ENCODE results near the gene AP1M1. TPM values are rescaled to one million over a fixed set of nuclear protein-coding genes. Genes with fewer than 3 reads are reported as not detected.

Gene AP1M1
- total RNA-seq, 2 donors from 2014 or later, result 20.0 to 24.4 TPM

DNA sequence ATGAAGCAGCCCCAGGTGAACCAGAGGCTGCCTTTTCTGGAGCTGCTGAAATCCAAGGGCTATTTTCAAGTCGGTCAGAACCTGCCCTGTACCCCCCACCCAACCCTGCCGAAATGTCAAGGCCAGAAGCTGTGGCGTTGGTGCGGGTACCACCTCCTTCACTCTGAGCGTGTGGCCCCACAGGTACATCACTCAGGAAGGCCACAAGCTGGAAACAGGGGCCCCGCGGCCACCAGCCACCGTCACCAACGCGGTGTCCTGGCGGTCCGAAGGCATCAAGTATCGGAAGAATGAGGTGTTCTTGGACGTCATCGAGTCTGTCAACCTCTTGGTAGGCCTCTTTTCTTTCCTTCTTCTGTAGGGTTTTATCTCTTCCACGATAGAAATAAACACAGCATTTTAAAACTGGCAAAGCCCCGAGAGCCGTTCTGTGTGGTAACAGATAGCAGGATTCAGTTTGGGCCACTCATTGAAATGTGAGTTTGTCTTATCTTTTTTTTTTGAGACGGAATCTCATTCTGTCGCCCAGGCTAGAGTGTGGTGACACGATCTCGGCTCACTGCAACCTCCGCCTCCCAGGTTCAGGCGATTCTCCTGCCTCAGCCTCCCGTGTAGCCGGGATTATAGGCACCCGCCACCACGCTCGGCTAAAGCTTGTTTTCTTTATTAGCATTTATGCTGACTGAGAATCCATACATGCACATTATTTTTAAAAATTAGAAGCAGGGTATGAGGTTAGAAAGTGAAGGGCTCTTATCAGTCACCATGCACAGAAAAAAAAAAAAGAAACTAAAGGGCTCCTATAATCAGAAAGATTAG is 11.3 kb downstream of the AP1M1 start:
- Histone ChIP-seq H3K27me3 (no peaks in the 10 kb centered on the region), H3K9ac (ENCODE audit: low read depth in 2 of 2, low read length in 2 of 2) (no peak overlapping the region), H3K27ac (no peak overlapping the region), H3K4me1 (no peaks in the 10 kb centered on the region), H3K4me3 (no peak overlapping the region), H3K9me3 (no peaks in the 10 kb centered on the region), H3K36me3 (no peaks in the 10 kb centered on the region)
- TF ChIP-seq, protein P1, sequence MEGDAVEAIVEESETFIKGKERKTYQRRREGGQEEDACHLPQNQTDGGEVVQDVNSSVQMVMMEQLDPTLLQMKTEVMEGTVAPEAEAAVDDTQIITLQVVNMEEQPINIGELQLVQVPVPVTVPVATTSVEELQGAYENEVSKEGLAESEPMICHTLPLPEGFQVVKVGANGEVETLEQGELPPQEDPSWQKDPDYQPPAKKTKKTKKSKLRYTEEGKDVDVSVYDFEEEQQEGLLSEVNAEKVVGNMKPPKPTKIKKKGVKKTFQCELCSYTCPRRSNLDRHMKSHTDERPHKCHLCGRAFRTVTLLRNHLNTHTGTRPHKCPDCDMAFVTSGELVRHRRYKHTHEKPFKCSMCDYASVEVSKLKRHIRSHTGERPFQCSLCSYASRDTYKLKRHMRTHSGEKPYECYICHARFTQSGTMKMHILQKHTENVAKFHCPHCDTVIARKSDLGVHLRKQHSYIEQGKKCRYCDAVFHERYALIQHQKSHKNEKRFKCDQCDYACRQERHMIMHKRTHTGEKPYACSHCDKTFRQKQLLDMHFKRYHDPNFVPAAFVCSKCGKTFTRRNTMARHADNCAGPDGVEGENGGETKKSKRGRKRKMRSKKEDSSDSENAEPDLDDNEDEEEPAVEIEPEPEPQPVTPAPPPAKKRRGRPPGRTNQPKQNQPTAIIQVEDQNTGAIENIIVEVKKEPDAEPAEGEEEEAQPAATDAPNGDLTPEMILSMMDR (IDR thresholded peaks at IDR 0.05), result no peak
- intact Hi-C loops (cut with DNase I), result no loop called here
- DNase-seq, result no peak

DNA sequence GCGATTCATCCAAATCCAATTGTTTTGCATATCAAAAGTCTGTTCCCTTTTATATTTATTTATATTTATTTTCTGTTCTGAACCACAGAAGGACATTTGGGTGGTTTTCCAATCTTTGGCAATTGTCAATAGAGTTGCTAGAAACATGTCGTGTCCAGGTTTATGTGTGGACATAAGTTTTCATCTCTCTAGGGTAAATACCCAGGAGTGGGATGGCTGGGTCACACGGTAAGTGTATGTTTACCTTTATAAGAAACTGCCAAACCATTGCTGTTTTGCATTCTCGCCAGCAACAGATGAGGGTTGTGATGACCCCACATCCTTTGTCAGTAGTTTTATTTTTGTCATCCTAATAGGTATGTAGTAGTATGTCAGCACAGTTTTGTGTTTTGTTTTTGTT is 12.5 kb downstream of the AP1M1 start:
- no peak for DNase-seq
- intact Hi-C loops (cut with DNase I), result no loop called here
- TF ChIP-seq, protein P1 (IDR thresholded peaks at IDR 0.05), result no peak

DNA sequence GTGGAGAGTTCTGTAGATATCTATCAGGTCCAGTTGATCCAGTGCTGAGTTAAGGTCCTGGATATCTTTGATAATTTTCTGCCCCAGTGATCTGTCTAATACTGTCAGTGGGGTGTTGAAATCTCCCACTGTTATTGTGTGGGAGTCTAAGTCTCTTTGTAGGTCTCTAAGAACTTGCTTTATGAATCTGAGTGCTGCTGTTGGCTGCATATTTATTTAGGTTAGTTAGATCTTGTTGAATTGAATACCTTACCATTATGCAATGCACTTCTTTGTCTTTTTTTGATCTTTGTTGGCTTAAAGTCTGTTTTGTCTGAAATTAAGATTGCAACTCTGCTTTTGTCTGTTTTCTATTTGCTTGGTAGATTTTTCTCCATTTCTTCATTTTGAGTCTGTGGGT is 15.4 kb downstream of the AP1M1 start:
- no peaks in the 10 kb centered on the region for H3K4me1 ChIP-seq
- no peak overlapping the region for H3K9ac ChIP-seq (ENCODE audit: low read depth in 2 of 2, low read length in 2 of 2)
- H3K4me3 ChIP-seq, result no peak overlapping the region
- H3K9me3 ChIP-seq, result no peaks in the 10 kb centered on the region
- H3K27me3 ChIP-seq, result no peaks in the 10 kb centered on the region
- intact Hi-C loops (cut with DNase I), result no loop called here
- TF ChIP-seq, protein P1 (IDR thresholded peaks at IDR 0.05), result no peak
- no peak for DNase-seq
- no peak overlapping the region for H3K27ac ChIP-seq
- no peaks in the 10 kb centered on the region for H3K36me3 ChIP-seq

More for the DNA sequence above, 12.5 kb downstream of the AP1M1 start:
- H3K9me3 ChIP-seq, result no peaks in the 10 kb centered on the region
- H3K9ac ChIP-seq (ENCODE audit: low read depth in 2 of 2, low read length in 2 of 2), result no peak overlapping the region
- no peaks in the 10 kb centered on the region for H3K4me1 ChIP-seq
- H3K27ac ChIP-seq, result no peak overlapping the region
- H3K36me3 ChIP-seq, result no peaks in the 10 kb centered on the region
- no peak overlapping the region for H3K4me3 ChIP-seq
- no peaks in the 10 kb centered on the region for H3K27me3 ChIP-seq

DNA sequence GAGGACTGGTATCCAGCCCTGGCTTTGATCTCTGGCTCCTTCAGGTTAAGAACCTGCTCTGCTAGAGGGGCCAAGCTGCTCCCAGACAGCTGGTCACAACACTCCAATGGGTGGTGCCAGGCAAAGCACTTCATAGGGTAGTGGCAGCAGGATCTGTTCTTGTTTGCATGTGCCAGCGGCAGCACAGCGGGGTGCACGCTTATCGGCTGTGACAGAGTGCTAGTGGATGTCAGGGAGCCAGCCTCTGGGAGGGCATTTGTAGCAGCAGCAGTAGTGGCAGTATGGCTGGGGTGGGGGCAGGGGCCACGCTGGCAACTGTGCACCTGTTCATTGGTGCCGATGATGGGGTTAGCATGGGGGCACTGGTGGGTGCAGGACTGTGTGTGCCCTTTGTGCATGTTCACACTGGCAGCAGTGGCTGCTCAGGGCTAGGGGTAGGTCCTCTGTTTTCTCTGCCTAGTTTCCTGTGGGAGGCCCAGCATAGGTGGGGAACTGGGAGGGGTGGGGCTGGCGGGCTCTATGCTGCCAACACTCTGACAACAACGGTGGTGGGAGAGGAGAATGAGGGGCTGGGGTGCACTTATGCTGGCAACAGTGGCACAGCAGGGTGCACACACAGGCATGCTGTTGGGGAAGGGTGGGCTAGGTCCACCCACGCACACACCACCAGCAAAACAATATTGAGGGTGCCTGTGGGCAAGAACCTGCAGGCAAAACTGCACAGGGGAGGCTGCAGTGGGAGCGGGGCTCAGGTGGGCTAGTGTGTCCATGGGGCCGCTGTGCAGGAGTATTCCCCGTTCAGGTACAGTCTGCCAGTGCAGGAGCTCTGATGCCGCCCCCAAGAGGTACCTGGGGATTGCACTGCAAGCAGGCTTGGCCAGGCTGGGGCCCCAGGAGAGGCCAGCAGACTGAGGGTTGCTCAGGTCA is 19.3 kb downstream of the AP1M1 start:
- H3K9me3 ChIP-seq, result peaks cover 9% of the 10 kb centered on the region
- no peaks in the 10 kb centered on the region for H3K36me3 ChIP-seq
- H3K9ac ChIP-seq (ENCODE audit: low read depth in 2 of 2, low read length in 2 of 2), result no peak overlapping the region
- TF ChIP-seq, protein P1 (IDR thresholded peaks at IDR 0.05), result no peak
- no peak overlapping the region for H3K27ac ChIP-seq
- H3K4me1 ChIP-seq, result no peaks in the 10 kb centered on the region
- intact Hi-C loops (cut with DNase I), result no loop called here
- H3K4me3 ChIP-seq, result no peak overlapping the region
- H3K27me3 ChIP-seq, result no peaks in the 10 kb centered on the region
- DNase-seq, result no peak

DNA sequence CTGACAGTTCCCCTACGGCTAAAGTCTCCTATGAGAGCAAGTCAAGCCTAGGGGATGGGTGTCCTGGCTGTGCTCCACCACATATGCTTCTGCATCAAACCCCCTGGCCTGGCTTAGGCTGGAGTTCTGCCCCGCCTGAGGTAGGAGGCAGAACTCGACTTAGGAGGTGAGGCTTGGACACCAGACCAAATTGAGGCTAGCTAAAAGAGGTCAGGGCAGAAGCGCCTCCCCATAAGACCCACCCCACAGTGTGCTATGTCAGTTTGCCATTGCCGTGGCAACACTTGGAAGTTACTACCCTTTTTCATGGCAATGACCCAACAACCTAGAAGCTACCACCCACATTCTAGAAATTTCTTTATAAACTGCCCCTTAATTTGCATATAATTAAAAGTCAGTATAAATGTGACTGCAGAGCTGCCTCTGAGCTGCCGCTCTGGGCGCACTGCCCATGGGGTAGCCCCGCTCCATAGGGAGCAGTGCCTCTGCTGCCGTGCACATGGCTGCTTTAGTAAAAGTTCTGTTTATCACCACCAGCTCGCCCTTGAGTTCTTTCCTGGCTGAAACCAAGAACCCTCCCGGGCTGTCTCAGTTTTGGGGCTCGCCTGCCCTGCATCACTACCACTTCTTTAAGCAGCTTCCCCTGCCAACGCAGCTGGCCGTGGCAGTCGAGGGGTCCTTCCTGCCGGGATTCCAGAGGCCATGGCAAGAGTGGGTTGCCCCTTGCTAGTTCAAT is 20.2 kb downstream of the AP1M1 start:
- no peak for DNase-seq
- Histone ChIP-seq H3K9me3 (peaks cover 9% of the 10 kb centered on the region), H3K4me3 (no peak overlapping the region), H3K27ac (no peak overlapping the region), H3K9ac (ENCODE audit: low read depth in 2 of 2, low read length in 2 of 2) (no peak overlapping the region), H3K27me3 (no peaks in the 10 kb centered on the region), H3K36me3 (no peaks in the 10 kb centered on the region), H3K4me1 (no peaks in the 10 kb centered on the region)
- intact Hi-C loops (cut with DNase I), result no loop called here
- TF ChIP-seq, protein P1 (IDR thresholded peaks at IDR 0.05), result no peak

All from colonic mucosa (tissue), 4 donors.